GM23248 (cell line): ENCODE results near the gene ZFAND3.

Experiments used
- EZH2 ChIP-seq: fragments of 200-600 bp; sonication (generic); IDR thresholded peaks from 2 replicates; pipeline ENCODE4 v1.6.1; 2018; ENCODE audit warnings: antibody characterized with exemption, mild to moderate bottlenecking; ENCODE audit not compliant: insufficient read depth, poor library complexity, severe bottlenecking
- EZH2phosphoT487 ChIP-seq: fragments of 200-600 bp; sonication (generic); IDR thresholded peaks from 2 replicates; pipeline ENCODE4 v1.6.1; 2018; ENCODE audit warnings: antibody characterized with exemption, moderate library complexity, mild to moderate bottlenecking, low read depth; ENCODE audit not compliant: insufficient read depth

- TF ChIP-seq EZH2phosphoT487 (no peak), EZH2 (no peak)
These were observed 160.1 kb downstream of the ZFAND3 start for GRCh38 chr6:37979392-37980221.
